Neural progenitor cell (in vitro differentiated cells): ENCODE results near the gene KCNH2.

Experiments used
- EZH2 ChIP-seq: fragments of 200-600 bp; sonication (generic); IDR thresholded peaks from 2 replicates; pipeline ENCODE4 v1.6.1; 2017; ENCODE audit warnings: antibody characterized with exemption, mild to moderate bottlenecking, moderate library complexity
- EZH2phosphoT487 ChIP-seq: fragments of 200-600 bp; sonication (generic); IDR thresholded peaks from 2 replicates; pipeline ENCODE4 v1.6.1; 2017; ENCODE audit warnings: antibody characterized with exemption
- TF ChIP-seq, protein P1 (sequence below): fragments of 200-600 bp; sonication (generic); IDR thresholded peaks from 2 replicates; pipeline ENCODE4 v1.5.1; 2017; ENCODE audit warnings: antibody characterized with exemption, mild to moderate bottlenecking

DNA sequence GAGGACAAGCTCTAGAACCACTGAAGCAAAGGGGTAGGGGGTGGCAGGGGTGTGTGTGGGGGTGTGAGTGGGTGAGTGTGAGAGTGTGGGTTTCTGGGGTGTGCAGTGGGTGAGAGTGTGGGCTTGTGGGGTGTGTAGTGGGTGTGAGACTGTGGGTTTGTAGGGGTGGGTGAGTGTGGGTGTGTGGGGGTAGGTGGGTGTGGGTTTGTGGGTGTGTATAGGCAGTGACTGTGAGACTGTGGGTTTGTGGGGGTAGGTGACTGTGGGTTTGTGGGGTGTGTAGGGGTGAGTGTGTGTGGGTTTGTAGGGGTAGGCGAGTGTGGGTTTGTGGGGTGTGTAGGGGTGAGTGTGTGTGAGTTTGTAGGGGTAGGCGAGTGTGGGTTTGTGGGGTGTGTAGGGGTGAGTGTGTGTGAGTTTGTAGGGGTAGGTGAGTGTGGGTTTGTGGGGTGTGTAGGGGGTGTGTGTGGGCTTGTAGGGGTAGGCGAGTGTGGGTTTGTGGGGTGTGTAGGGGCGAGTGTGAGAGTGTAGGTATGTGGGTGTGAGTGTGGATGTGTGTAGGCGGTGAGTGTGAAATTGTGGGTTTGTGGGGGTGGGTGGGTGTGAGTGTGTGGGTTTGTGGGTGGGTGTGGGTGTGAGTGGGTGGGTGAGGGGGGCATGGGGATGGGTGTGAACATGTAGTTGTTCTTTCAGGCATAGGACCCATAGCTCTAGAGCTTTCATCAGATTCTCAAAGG, 21.5 kb upstream of the KCNH2 start:
- TF ChIP-seq EZH2phosphoT487 (no peak), EZH2 (no peak)
- TF ChIP-seq, protein P1, sequence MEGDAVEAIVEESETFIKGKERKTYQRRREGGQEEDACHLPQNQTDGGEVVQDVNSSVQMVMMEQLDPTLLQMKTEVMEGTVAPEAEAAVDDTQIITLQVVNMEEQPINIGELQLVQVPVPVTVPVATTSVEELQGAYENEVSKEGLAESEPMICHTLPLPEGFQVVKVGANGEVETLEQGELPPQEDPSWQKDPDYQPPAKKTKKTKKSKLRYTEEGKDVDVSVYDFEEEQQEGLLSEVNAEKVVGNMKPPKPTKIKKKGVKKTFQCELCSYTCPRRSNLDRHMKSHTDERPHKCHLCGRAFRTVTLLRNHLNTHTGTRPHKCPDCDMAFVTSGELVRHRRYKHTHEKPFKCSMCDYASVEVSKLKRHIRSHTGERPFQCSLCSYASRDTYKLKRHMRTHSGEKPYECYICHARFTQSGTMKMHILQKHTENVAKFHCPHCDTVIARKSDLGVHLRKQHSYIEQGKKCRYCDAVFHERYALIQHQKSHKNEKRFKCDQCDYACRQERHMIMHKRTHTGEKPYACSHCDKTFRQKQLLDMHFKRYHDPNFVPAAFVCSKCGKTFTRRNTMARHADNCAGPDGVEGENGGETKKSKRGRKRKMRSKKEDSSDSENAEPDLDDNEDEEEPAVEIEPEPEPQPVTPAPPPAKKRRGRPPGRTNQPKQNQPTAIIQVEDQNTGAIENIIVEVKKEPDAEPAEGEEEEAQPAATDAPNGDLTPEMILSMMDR: no peak
